ENCODE measurements around the gene DAGLA.

Gene DAGLA
- 0 to 2.7 (median 0.63) reads per million in 9 experiments for total RNA-seq

- Mint-ChIP-seq H3K4me3 (peak within 1 kb of the TSS; percentile 69 to 70), H3K27ac (peak within 1 kb of the TSS; percentile 51 to 75), H3K27me3 (peaks cover 43 to 46% of the 10 kb centered on the region in 2 donors), H3K4me1 (ENCODE audit: low read depth in 2 of 2) (peaks cover 3% of the 10 kb centered on the region in 2 donors), H3K9me3 (no peaks in the 10 kb centered on the region), H3K36me3 (ENCODE audit: insufficient read depth) (no peaks in the 10 kb centered on the region)
- DNase-seq (peak; percentile 73 to 87 (median 85)), ATAC-seq (replicated peaks) (peak; percentile 78)
Observed at GRCh38 chr11:61679893-61680621, at the start of gene DAGLA. Gene DAGLA, plus strand, starts transcription at chr11:61680391. Its CDS starts 39,765 bp downstream, at chr11:61720156.

GRCh38 chr11:61632096-61632495 is 48.1 kb upstream of the DAGLA start:
- Mint-ChIP-seq H3K27ac (no peak overlapping the region), H3K4me1 (ENCODE audit: low read depth in 2 of 2) (no peaks in the 10 kb centered on the region), H3K27me3 (peaks cover 33 to 51% of the 10 kb centered on the region in 2 donors), H3K4me3 (no peak overlapping the region), H3K36me3 (ENCODE audit: insufficient read depth) (no peaks in the 10 kb centered on the region), H3K9me3 (no peaks in the 10 kb centered on the region)
- DNase-seq (no peak), ATAC-seq (replicated peaks) (no peak)

GRCh38 chr11:61635304-61635703 is 44.9 kb upstream of the DAGLA start:
- Mint-ChIP-seq H3K4me1 (ENCODE audit: low read depth in 2 of 2) (no peaks in the 10 kb centered on the region), H3K27me3 (peaks cover 2 to 26% of the 10 kb centered on the region in 2 donors), H3K4me3 (no peak overlapping the region), H3K36me3 (ENCODE audit: insufficient read depth) (no peaks in the 10 kb centered on the region), H3K9me3 (no peaks in the 10 kb centered on the region), H3K27ac (no peak overlapping the region)
- no peak for ATAC-seq (replicated peaks)
- DNase-seq: no peak

GRCh38 chr11:61635787-61636186 is 44.4 kb upstream of the DAGLA start:
- Mint-ChIP-seq H3K9me3 (no peaks in the 10 kb centered on the region), H3K36me3 (ENCODE audit: insufficient read depth) (no peaks in the 10 kb centered on the region), H3K4me1 (ENCODE audit: low read depth in 2 of 2) (no peaks in the 10 kb centered on the region), H3K27me3 (peaks cover 0 to 22% of the 10 kb centered on the region in 2 donors), H3K4me3 (no peak overlapping the region), H3K27ac (no peak overlapping the region)
- ATAC-seq (replicated peaks) (no peak), DNase-seq (no peak)

GRCh38 chr11:61636676-61637075 is 43.5 kb upstream of the DAGLA start:
- Mint-ChIP-seq H3K27ac (no peak overlapping the region), H3K4me3 (no peak overlapping the region), H3K4me1 (ENCODE audit: low read depth in 2 of 2) (no peaks in the 10 kb centered on the region), H3K27me3 (peaks cover 8 to 30% of the 10 kb centered on the region in 2 donors), H3K9me3 (no peaks in the 10 kb centered on the region), H3K36me3 (ENCODE audit: insufficient read depth) (no peaks in the 10 kb centered on the region)
- DNase-seq (no peak), ATAC-seq (replicated peaks) (no peak)

GRCh38 chr11:61637277-61637676 is 42.9 kb upstream of the DAGLA start:
- ATAC-seq (replicated peaks) (no peak), DNase-seq (no peak)
- Mint-ChIP-seq H3K27ac (no peak overlapping the region), H3K27me3 (peaks cover 8 to 34% of the 10 kb centered on the region in 2 donors), H3K4me1 (ENCODE audit: low read depth in 2 of 2) (no peaks in the 10 kb centered on the region), H3K4me3 (no peak overlapping the region), H3K9me3 (no peaks in the 10 kb centered on the region), H3K36me3 (ENCODE audit: insufficient read depth) (no peaks in the 10 kb centered on the region)

GRCh38 chr11:61639816-61640443 is 40.3 kb upstream of the DAGLA start:
- DNase-seq: no peak
- H3K27ac Mint-ChIP-seq: no peak overlapping the region
- H3K27me3 Mint-ChIP-seq: peaks cover 8 to 41% of the 10 kb centered on the region in 2 donors

GRCh38 chr11:61642162-61642561 is 38.0 kb upstream of the DAGLA start:
- no peak overlapping the region for H3K4me3 Mint-ChIP-seq
- peaks cover 8 to 25% of the 10 kb centered on the region in 2 donors for H3K27me3 Mint-ChIP-seq
- DNase-seq: no peak
- ATAC-seq (replicated peaks): no peak
- no peaks in the 10 kb centered on the region for H3K36me3 Mint-ChIP-seq (ENCODE audit: insufficient read depth)
- H3K4me1 Mint-ChIP-seq (ENCODE audit: low read depth in 2 of 2): peaks cover 0 to 4% of the 10 kb centered on the region in 2 donors
- H3K27ac Mint-ChIP-seq: no peak overlapping the region
- H3K9me3 Mint-ChIP-seq: no peaks in the 10 kb centered on the region

More at GRCh38 chr11:61639816-61640443, 40.3 kb upstream of the DAGLA start:
- no peak overlapping the region for H3K4me3 Mint-ChIP-seq
- ATAC-seq (replicated peaks): no peak
- H3K36me3 Mint-ChIP-seq (ENCODE audit: insufficient read depth): no peaks in the 10 kb centered on the region
- no peaks in the 10 kb centered on the region for H3K4me1 Mint-ChIP-seq (ENCODE audit: low read depth in 2 of 2)
- no peaks in the 10 kb centered on the region for H3K9me3 Mint-ChIP-seq

- Mint-ChIP-seq H3K9me3 (no peaks in the 10 kb centered on the region), H3K27me3 (peaks cover 8 to 19% of the 10 kb centered on the region in 2 donors), H3K27ac (no peak overlapping the region), H3K4me3 (no peak overlapping the region), H3K36me3 (ENCODE audit: insufficient read depth) (no peaks in the 10 kb centered on the region), H3K4me1 (ENCODE audit: low read depth in 2 of 2) (peaks cover 0 to 4% of the 10 kb centered on the region in 2 donors)
- DNase-seq (no peak), ATAC-seq (replicated peaks) (no peak)
Observed at GRCh38 chr11:61645179-61645868, 34.9 kb upstream of the DAGLA start.

GRCh38 chr11:61647529-61647928 is 32.7 kb upstream of the DAGLA start:
- H3K9me3 Mint-ChIP-seq: no peaks in the 10 kb centered on the region
- peaks cover 10 to 19% of the 10 kb centered on the region in 2 donors for H3K27me3 Mint-ChIP-seq
- ATAC-seq (replicated peaks): no peak
- no peaks in the 10 kb centered on the region for H3K36me3 Mint-ChIP-seq (ENCODE audit: insufficient read depth)
- H3K27ac Mint-ChIP-seq: no peak overlapping the region
- no peak overlapping the region for H3K4me3 Mint-ChIP-seq
- H3K4me1 Mint-ChIP-seq (ENCODE audit: low read depth in 2 of 2): peaks cover 0 to 4% of the 10 kb centered on the region in 2 donors
- DNase-seq: no peak

- Mint-ChIP-seq H3K27ac (no peak overlapping the region), H3K9me3 (no peaks in the 10 kb centered on the region), H3K4me1 (ENCODE audit: low read depth in 2 of 2) (no peaks in the 10 kb centered on the region), H3K27me3 (peaks cover 32 to 43% of the 10 kb centered on the region in 2 donors), H3K36me3 (ENCODE audit: insufficient read depth) (no peaks in the 10 kb centered on the region), H3K4me3 (no peak overlapping the region)
- DNase-seq: no peak
- no peak for ATAC-seq (replicated peaks)
Observed at GRCh38 chr11:61650781-61651571, 29.2 kb upstream of the DAGLA start.

- no peak for ATAC-seq (replicated peaks)
- Mint-ChIP-seq H3K27me3 (peaks cover 42 to 54% of the 10 kb centered on the region in 2 donors), H3K4me3 (no peak overlapping the region), H3K9me3 (no peaks in the 10 kb centered on the region), H3K4me1 (ENCODE audit: low read depth in 2 of 2) (no peaks in the 10 kb centered on the region), H3K36me3 (ENCODE audit: insufficient read depth) (no peaks in the 10 kb centered on the region), H3K27ac (no peak overlapping the region)
- DNase-seq: no peak
Observed at GRCh38 chr11:61652135-61652534, 28.1 kb upstream of the DAGLA start.

GRCh38 chr11:61654397-61654829 is 25.8 kb upstream of the DAGLA start:
- ATAC-seq (replicated peaks): no peak
- Mint-ChIP-seq H3K27ac (no peak overlapping the region), H3K9me3 (no peaks in the 10 kb centered on the region), H3K36me3 (ENCODE audit: insufficient read depth) (no peaks in the 10 kb centered on the region), H3K4me1 (ENCODE audit: low read depth in 2 of 2) (no peaks in the 10 kb centered on the region), H3K27me3 (peaks cover 44 to 70% of the 10 kb centered on the region in 2 donors), H3K4me3 (no peak overlapping the region)
- no peak for DNase-seq

Measured in effector memory CD8-positive, alpha-beta T cell (primary cell).